H1 (cell line): ENCODE measurements around the gene NDUFAF8. TPM values are rescaled to one million over a fixed set of nuclear protein-coding genes. Genes with fewer than 3 reads are reported as not detected.

Experiments
- CTCF ChIA-PET: fragments of 300-600 bp; sonication (Branson Sonifier 250); formaldehyde crosslinking; loops from one replicate; lab custom pipeline; 2021; ENCODE audit not compliant: partially characterized antibody; lab: Charles Lee
- POLR2A ChIA-PET: fragments of 300-600 bp; sonication (Branson Sonifier 250); formaldehyde crosslinking; loops from one replicate; lab custom pipeline; 2021; ENCODE audit warnings: inconsistent platforms; ENCODE audit not compliant: partially characterized antibody; lab: Charles Lee
- DNase-seq, 2 experiments: peaks; one replicate each; pipeline versions ENCODE4 v3.0.0 to v3.0.0-alpha.2; 2010 to 2022; ENCODE audit warnings: low spot score in 2 of 2, low read depth in 1 of 2, mixed read lengths in 1 of 2
- FAIRE-seq: peaks from 2 replicates; lab custom pipeline; 2011; peaks lifted over from hg19 to GRCh38; lab: Jason Lieb, UNC
- H2AFZ ChIP-seq: 2 replicates; pipeline ENCODE4 v1.8.1; 2012; ENCODE audit warnings: low read length, inconsistent platforms
- H2AK5ac ChIP-seq: 2 replicates; pipeline ENCODE4 v1.6.1; 2013; ENCODE audit warnings: low read depth, low read length
- H2BK120ac ChIP-seq: replicated peaks from 2 replicates; pipeline ENCODE3; 2013; ENCODE audit warnings: low read depth, low read length, inconsistent platforms
- H2BK12ac ChIP-seq: 2 replicates; pipeline ENCODE4 v1.6.1; 2013; ENCODE audit warnings: low read depth, low read length
- H2BK15ac ChIP-seq: 2 replicates; pipeline ENCODE4 v1.6.1; 2013; ENCODE audit warnings: low read length
- H2BK20ac ChIP-seq: 2 replicates; pipeline ENCODE4 v1.6.1; 2013; ENCODE audit warnings: low read length
- H2BK5ac ChIP-seq: 2 replicates; pipeline ENCODE4 v1.6.1; 2013; ENCODE audit warnings: low read depth, low read length
- H3K14ac ChIP-seq: 2 replicates; pipeline ENCODE4 v1.6.1; 2013; ENCODE audit warnings: inconsistent platforms; ENCODE audit not compliant: insufficient read length
- H3K18ac ChIP-seq: 2 replicates; pipeline ENCODE4 v1.6.1; 2013; ENCODE audit warnings: low read length; ENCODE audit errors: extremely low read depth
- H3K23ac ChIP-seq: 2 replicates; pipeline ENCODE4 v1.6.1; 2013; ENCODE audit warnings: inconsistent platforms; ENCODE audit not compliant: insufficient read length
- H3K23me2 ChIP-seq: 2 replicates; pipeline ENCODE4 v1.6.1; 2013; ENCODE audit warnings: low read depth, low read length
- H3K27ac ChIP-seq: 2 replicates; pipeline ENCODE4 v1.6.1; 2011; ENCODE audit warnings: low read depth, low read length, inconsistent platforms
- H3K27me3 ChIP-seq, 4 experiments: replicated peaks in 1 of 4; 1 replicate in 1 of 4; 2 replicates in 3 of 4; pipeline versions ENCODE4 v1.6.1 to v1.8.1; 2011 to 2013; ENCODE audit warnings: low read length in 3 of 4, mild to moderate bottlenecking in 3 of 4, inconsistent platforms in 2 of 4, mixed read lengths in 2 of 4, moderate library complexity in 1 of 4; ENCODE audit not compliant: control insufficient read depth in 3 of 4, insufficient read depth in 3 of 4; ENCODE audit errors: extremely low read depth in 1 of 4
- H3K36me3 ChIP-seq, 4 experiments: 2 replicates each; pipeline versions ENCODE4 v1.6.1 to v1.8.1; 2011 to 2013; ENCODE audit warnings: mild to moderate bottlenecking in 4 of 4, low read length in 3 of 4, moderate library complexity in 2 of 4, control low read depth in 1 of 4, inconsistent platforms in 1 of 4; ENCODE audit not compliant: insufficient read depth in 4 of 4, control insufficient read depth in 2 of 4
- H3K4ac ChIP-seq: replicated peaks from 2 replicates; pipeline ENCODE3; 2013; ENCODE audit warnings: low read length, low read depth, mixed read lengths, inconsistent platforms; ENCODE audit not compliant: insufficient read length
- H3K4me1 ChIP-seq, 4 experiments: replicated peaks in 1 of 4; 1 replicate in 1 of 4; 2 replicates in 3 of 4; pipeline versions ENCODE4 v1.6.1 to v1.8.1; 2011 to 2013; ENCODE audit warnings: low read length in 3 of 4, inconsistent platforms in 2 of 4, mixed read lengths in 1 of 4; ENCODE audit not compliant: insufficient read depth in 4 of 4, control insufficient read depth in 3 of 4
- H3K4me2 ChIP-seq, 2 experiments: 2 replicates each; pipeline versions ENCODE4 v1.6.1 to v1.8.1; 2011 to 2013; ENCODE audit warnings: low read depth in 2 of 2, low read length in 2 of 2, control low read depth in 1 of 2, inconsistent platforms in 1 of 2, mild to moderate bottlenecking in 1 of 2; ENCODE audit not compliant: insufficient read depth in 1 of 2
- H3K4me3 ChIP-seq, 4 experiments: fragments of 200-600, 300-600 bp in 1 of 4; sonication (generic), shearing (Covaris generic), sonication (Bioruptor Twin) in 1 of 4; 2 replicates each; pipeline versions ENCODE4 v1.5.1 to v1.8.1; 2011 to 2016; ENCODE audit warnings: low read length in 4 of 4, low read depth in 3 of 4, control low read depth in 2 of 4, inconsistent platforms in 2 of 4, mild to moderate bottlenecking in 2 of 4, mixed read lengths in 1 of 4, moderate library complexity in 1 of 4; ENCODE audit not compliant: insufficient read depth in 2 of 4; ENCODE audit errors: extremely low read depth in 1 of 4
- H3K56ac ChIP-seq: replicated peaks from 2 replicates; pipeline ENCODE3; 2013; ENCODE audit warnings: low read depth, mild to moderate bottlenecking, mixed read lengths, low read length, inconsistent platforms; ENCODE audit not compliant: insufficient read length
- H3K79me1 ChIP-seq: 2 replicates; pipeline ENCODE4 v1.6.1; 2013; ENCODE audit warnings: low read depth, low read length, control low read depth
- H3K79me2 ChIP-seq, 2 experiments: 2 replicates each; pipeline versions ENCODE4 v1.6.1 to v1.8.1; 2012 to 2013; ENCODE audit warnings: low read length in 2 of 2, mild to moderate bottlenecking in 2 of 2, inconsistent platforms in 1 of 2; ENCODE audit not compliant: insufficient read depth in 2 of 2, control insufficient read depth in 1 of 2
- H3K9ac ChIP-seq, 4 experiments: replicated peaks in 1 of 4; 1 replicate in 1 of 4; 2 replicates in 3 of 4; pipeline versions ENCODE4 v1.6.1 to v1.8.1; 2011 to 2013; ENCODE audit warnings: low read depth in 3 of 4, low read length in 3 of 4, control low read depth in 2 of 4, mild to moderate bottlenecking in 2 of 4, moderate library complexity in 2 of 4, inconsistent platforms in 1 of 4; ENCODE audit errors: extremely low read depth in 1 of 4
- H3K9me3 ChIP-seq, 2 experiments: 2 replicates each; pipeline versions ENCODE4 v1.6.1 to v1.8.1; 2012 to 2013; ENCODE audit warnings: mild to moderate bottlenecking in 2 of 2, moderate library complexity in 2 of 2, control low read depth in 1 of 2, inconsistent platforms in 1 of 2, low read depth in 1 of 2, low read length in 1 of 2, mixed read lengths in 1 of 2; ENCODE audit not compliant: insufficient read depth in 2 of 2
- H4K20me1 ChIP-seq, 2 experiments: replicated peaks in 1 of 2; 2 replicates each; pipeline versions ENCODE3 to v1.8.1; 2011 to 2013; ENCODE audit warnings: inconsistent platforms in 2 of 2, low read length in 2 of 2, mild to moderate bottlenecking in 1 of 2; ENCODE audit not compliant: insufficient read depth in 2 of 2, control insufficient read depth in 1 of 2
- H4K5ac ChIP-seq: 2 replicates; pipeline ENCODE4 v1.6.1; 2013; ENCODE audit warnings: low read length, low read depth, mixed read lengths, inconsistent platforms; ENCODE audit not compliant: insufficient read length
- H4K8ac ChIP-seq: 2 replicates; pipeline ENCODE4 v1.8.0; 2013; ENCODE audit warnings: mild to moderate bottlenecking, moderate library complexity, low read length, inconsistent platforms; ENCODE audit not compliant: insufficient read depth; ENCODE audit errors: extremely low read depth
- H4K91ac ChIP-seq: replicated peaks from 2 replicates; pipeline ENCODE3; 2013; ENCODE audit warnings: low read length, mixed read lengths, inconsistent platforms; ENCODE audit not compliant: insufficient read length
- CHD1 ChIP-seq: IDR thresholded peaks from 2 replicates; pipeline ENCODE4 v1.6.1; 2012; ENCODE audit warnings: low read depth, low read length, improper control_type of control experiment
- CTCF ChIP-seq, 3 experiments: IDR thresholded peaks; 1 replicate in 2 of 3; 2 replicates in 1 of 3; pipeline versions ENCODE4 v1.5.1 to v1.6.1; 2011; ENCODE audit warnings: low read length in 3 of 3, mild to moderate bottlenecking in 3 of 3, inconsistent platforms in 2 of 3, low read depth in 1 of 3, moderate library complexity in 1 of 3; ENCODE audit not compliant: insufficient read depth in 1 of 3; ENCODE audit errors: control extremely low read depth in 1 of 3
- RAD21 ChIP-seq, 2 experiments: IDR thresholded peaks in 1 of 2; conservative IDR thresholded peaks in 1 of 2; 2 replicates each; pipeline ENCODE4 v1.6.1; 2011; ENCODE audit warnings: low read depth in 2 of 2, low read length in 2 of 2, improper control_type of control experiment in 1 of 2, inconsistent platforms in 1 of 2, mild to moderate bottlenecking in 1 of 2, moderate library complexity in 1 of 2
- TAF1 ChIP-seq: IDR thresholded peaks from 2 replicates; pipeline ENCODE4 v1.6.1; 2011; ENCODE audit warnings: mild to moderate bottlenecking, low read depth, low read length
- YY1 ChIP-seq: IDR thresholded peaks from 2 replicates; pipeline ENCODE4 v1.6.1; 2011; ENCODE audit warnings: low read depth, mild to moderate bottlenecking, low read length
- ZNF274 ChIP-seq: IDR thresholded peaks from 2 replicates; pipeline ENCODE4 v1.7.0; 2012; ENCODE audit warnings: low read length, borderline replicate concordance; ENCODE audit errors: extremely low read depth
- WGBS, 2 experiments: shearing (Covaris generic) in 1 of 2; methylation state at CpG; one replicate each; pipeline versions ENCODE4 v1.1.6 to v1.1.7; 2013 to 2015; ENCODE audit warnings: low lambda C conversion rate in 2 of 2, mixed read lengths in 2 of 2, inconsistent platforms in 1 of 2, low coverage in 1 of 2, missing lambda C conversion rate in 1 of 2; ENCODE audit not compliant: insufficient replicate concordance in 2 of 2, insufficient coverage in 1 of 2, insufficient read length in 1 of 2; ENCODE audit errors: extremely low coverage in 1 of 2, missing lambda C conversion rate in 1 of 2; 5-methylcytosine and 5-hydroxymethylcytosine counted together
- polyA plus RNA-seq, 7 experiments: library from polyadenylated mRNA; depleted of rRNA in 3 of 7; stranded (reverse) in 5 of 7; unstranded in 2 of 7; fragments of >200 nt in 5 of 7; fragments of 200-250 nt in 2 of 7; gene quantifications; 1 replicate in 5 of 7; 2 replicates in 1 of 7; 4 replicates in 1 of 7; pipeline versions ENCODE4 v1.2.1 to v1.2.3, GENCODE V29; 2011 to 2013; ENCODE audit warnings: missing spikeins in 2 of 7, mixed read lengths in 2 of 7
- total RNA-seq: library from RNA; stranded (reverse); fragmentation: NEBNext Ultra II Directional; extraction: Animal tissue kit (Norgen Biotek cat#: 25700); gene quantifications from 2 replicates; pipeline ENCODE4 v1.2.1, GENCODE V29; 2021

The NDUFAF8 gene
- total and polyA plus RNA-seq, 2 of the 8 experiments (the other 6 are each of a cell fraction or from before 2014, with no cell fraction given), result 48.9 to 91.1 TPM

GRCh38 chr17:81190591-81190990 is 48.5 kb upstream of the NDUFAF8 start:
- ChIA-PET CTCF (interaction anchor here (0.8 to 3.2 kb wide), 10 partner anchors 10 to 146 kb away, joined by 3 to 25 read pairs (median 3); no protein-coding TSS in a partner anchor), POLR2A (interaction anchor here (1.2 kb wide), 1 partner anchor 55 kb away, joined by 3 read pairs; no protein-coding TSS in a partner anchor)
- Histone ChIP-seq H3K4me2 (no peak overlapping the region), H2BK12ac (no peak overlapping the region), H3K4ac (no peak overlapping the region), H4K8ac (no peak overlapping the region), H3K4me3 (no peak overlapping the region), H3K36me3 (peaks cover 0 to 14% (median 1%) of the 10 kb centered on the region in 4 experiments; a peak in 3 of 8 replicates), H3K79me2 (no peaks in the 10 kb centered on the region), H4K5ac (no peak overlapping the region), H3K56ac (no peak overlapping the region), H3K4me1 (no peaks in the 10 kb centered on the region), H2BK15ac (no peak overlapping the region), H2AFZ (no peak overlapping the region), H3K23me2 (no peaks in the 10 kb centered on the region), H3K27me3 (no peaks in the 10 kb centered on the region), H2BK120ac (no peak overlapping the region), H4K91ac (no peak overlapping the region), H3K14ac (no peak overlapping the region), H2BK5ac (no peak overlapping the region), H3K9ac (no peak overlapping the region), H2BK20ac (no peak overlapping the region), H3K9me3 (no peaks in the 10 kb centered on the region), H3K27ac (no peak overlapping the region), H3K18ac (no peak overlapping the region), H3K23ac (no peak overlapping the region), H2AK5ac (no peak overlapping the region), H4K20me1 (peaks cover 0 to 2% of the 10 kb centered on the region in 2 experiments), H3K79me1 (no peaks in the 10 kb centered on the region)
- TF ChIP-seq RAD21 (IDR thresholded peaks at IDR 0.05 in 1 of 2, conservative IDR thresholded peaks at IDR 0.05 in 1 of 2; ENCODE audit: low read depth in 2 of 2, low read length in 2 of 2) (no peak), CTCF (IDR thresholded peaks at IDR 0.05; ENCODE audit: control extremely low read depth in 1 of 3, insufficient read depth in 1 of 3, low read depth in 1 of 3, low read length in 3 of 3) (no peak), CHD1 (no peak), ZNF274 (no peak), YY1 (no peak), TAF1 (no peak)
- WGBS, 2 experiments, result 94% methylated on average over 21 of the region's 28 CpGs; no CpG with 5 or more reads in 1 of the 2 experiments
- no peak for FAIRE-seq
- DNase-seq, result no peak
